ENCODE results near the gene GRIK1.
"Not testable (repeated sequence)": the region's sequence is repeated elsewhere in the genome, so short reads cannot be mapped to it uniquely, and the experiment has no call there.

GRIK1 gene

DNA sequence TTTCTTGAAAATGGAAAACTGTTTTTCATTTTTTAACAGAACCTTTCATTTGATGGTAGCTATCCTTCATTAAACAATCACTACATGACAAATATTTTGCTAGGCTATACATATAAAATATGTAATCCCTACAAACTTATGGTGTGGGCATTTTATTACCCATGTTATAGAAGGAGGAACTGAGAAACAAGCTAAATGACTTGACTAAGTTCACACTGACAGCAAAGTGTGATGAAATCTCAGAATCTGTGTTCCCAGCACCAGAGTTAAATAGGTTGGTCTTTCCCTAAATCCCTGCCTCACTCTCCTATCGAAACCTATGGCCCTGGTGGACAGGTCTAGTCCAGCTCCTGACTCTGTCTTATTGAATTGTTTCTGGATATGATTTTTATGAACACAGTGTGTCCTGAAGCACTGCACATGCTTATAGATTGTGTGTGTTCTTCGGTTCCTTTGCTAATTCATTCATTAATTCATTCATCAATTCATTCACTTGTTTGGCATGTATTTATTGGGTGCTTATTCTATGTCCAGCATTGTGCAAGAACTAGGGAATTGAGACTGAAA is 301.0 kb downstream of the GRIK1 start:
- DNase-seq: no peak

DNA sequence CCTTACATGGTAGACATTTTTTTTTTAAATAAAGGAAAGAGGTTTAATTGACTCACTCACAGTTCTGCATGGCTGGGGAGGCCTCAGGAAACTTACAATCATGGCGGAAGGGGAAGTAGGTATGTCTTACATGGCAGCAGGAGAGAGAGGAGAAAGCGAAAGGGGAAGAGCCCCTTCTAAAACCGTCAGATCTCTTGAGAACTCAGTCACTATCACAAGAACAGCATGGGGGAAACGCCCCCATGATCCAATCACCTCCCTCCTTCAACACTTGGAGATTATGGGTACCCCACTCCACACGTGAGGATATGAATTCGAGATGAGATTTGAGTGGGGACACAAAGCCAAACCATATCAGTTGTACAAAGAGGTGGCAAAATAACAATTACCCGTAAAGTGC is 301.7 kb downstream of the GRIK1 start:
- DNase-seq: no peak

DNA sequence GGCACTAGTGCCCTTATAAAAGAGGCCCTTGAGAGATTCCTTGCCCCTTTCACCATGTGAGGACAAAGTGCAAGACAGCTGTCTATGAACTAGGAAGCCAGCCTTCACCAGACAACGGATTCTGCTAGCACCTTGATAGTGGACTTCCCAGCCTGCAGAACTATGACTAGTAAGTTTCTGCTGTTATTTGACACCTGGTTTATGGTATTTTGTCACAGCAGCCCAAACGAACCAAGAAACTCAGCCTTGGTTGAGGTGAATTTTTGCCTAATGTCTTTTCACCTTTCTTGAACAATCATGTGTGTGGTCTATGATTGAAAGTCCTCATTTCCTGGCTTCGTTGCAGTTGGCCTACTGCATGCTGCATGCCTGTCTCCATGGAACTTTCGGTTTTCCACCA is 302.2 kb downstream of the GRIK1 start:
- DNase-seq: no peak

DNA sequence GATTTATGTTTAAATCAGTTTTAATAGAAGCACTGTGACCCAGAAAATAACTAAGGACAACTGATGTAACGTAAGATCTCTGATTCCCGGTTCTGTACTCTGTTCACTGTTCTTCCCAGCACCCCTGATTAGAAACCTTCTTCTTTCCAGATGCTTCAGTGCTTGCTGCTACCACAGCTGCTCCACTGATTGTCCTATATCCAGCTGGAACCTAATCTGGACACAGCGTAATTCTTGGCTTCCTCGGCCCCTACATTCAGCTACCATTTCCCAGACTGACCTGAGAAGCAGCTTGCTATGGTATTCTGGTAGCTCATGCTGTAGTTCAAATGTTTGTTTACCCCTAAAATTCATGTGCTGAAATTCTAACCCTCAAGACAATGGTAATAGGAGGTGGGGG is 302.7 kb downstream of the GRIK1 start:
- DNase-seq: no peak

DNA sequence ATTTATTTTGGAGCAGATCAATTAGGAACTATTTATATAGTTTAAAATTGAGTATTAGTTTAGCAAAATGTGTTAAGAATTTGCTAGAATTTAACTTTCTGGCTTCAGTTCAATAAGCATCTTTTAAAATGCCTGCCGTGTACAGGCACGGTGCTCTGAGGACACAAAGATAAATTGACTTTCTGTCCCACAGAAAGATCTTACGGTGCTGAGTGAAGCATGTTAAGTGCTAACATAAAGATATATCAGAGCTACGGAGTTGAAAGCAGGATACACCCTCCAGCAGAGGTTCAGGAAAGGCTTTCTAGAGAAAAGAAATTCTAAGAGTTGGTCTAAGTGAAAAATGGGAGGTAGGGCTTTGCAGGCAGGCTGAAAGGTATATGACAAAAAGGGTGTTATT is 305.4 kb downstream of the GRIK1 start:
- no peak for DNase-seq

DNA sequence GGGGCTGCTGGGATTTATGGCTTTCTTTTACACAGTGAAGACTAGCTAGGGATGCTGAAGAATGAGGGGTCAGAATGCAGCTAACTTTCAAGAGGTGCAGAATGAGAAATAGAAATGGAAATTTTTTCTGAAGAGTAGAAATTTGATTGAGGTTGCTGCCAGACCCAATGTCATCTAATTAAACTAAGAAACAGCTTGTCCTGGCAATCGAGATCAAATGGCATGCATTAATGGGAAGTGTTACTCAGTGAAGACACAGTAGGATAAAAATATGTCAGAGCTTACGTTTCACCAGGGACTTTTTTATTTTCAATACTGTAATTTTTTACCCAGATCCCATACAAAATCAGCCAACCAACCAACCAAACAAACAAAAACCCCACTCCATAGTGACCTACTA is 306.0 kb downstream of the GRIK1 start:
- DNase-seq: no peak

DNA sequence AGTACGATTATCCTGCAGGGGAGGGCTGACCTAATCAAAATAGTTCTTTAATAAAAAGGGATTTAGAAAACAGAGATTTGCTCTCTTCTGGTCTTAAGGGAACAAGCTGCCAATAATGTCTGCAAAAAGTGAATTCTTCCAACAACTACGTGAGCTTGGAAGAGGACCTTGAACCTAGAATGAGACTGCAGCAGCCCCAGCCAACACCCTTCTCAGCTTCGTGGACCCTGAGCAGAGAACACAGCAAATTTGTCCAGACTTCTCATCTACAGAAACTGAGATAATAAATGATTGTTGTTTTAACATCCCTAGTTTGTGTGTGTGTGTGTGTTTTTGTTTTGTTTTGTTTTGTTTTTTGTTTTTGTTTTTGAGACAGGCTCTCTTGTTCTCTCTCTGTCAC is 309.4 kb downstream of the GRIK1 start:
- DNase-seq: no peak

DNA sequence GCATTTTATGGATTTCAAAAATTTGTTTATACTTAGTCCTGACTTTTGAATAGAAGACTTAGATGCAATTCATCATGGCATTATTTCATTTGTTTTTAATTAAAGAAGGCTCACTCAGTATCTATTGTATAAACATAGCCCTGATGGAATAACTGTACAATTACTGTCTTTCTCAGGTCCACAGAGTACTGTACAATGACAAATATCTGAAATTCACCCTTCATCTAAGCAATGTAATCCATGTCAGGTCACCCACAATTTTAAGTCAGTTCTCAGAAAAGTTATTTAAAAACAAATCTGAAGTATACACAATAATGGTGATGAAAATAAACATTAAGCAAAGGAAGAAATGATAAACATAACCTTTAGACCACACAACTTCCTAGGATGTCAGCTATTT is 311.9 kb downstream of the GRIK1 start:
- no peak for DNase-seq

DNA sequence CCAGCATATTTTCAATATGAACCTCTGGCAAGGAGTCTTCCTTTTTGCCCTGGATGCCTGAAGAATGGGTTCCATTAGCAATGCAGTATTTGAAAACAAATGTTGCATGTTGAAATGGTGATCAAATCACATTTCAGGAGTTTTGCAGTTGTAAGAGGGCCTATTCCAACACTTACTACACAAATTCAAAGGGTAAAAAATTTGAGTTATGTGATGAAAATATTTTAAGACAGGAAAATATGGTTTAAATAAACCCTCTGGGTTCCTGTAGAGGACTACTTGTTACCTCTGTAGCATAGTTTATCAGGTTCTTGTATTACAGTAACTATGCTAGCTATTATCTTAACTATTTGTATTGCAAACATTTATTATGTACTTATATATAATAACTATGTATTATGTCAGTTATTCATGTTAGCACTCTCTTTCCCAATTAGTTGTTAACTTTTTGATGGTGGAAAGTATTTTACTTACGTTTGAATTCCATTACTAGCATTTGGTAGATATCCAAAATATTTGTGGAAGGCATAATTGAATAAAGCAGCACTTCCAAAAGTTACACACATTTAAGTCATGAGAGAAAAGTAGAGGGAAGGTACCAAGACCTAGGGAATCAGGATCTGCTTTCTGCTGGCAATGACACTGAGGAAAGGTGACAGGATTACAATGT is 312.9 kb downstream of the GRIK1 start:
- no peak for DNase-seq

DNA sequence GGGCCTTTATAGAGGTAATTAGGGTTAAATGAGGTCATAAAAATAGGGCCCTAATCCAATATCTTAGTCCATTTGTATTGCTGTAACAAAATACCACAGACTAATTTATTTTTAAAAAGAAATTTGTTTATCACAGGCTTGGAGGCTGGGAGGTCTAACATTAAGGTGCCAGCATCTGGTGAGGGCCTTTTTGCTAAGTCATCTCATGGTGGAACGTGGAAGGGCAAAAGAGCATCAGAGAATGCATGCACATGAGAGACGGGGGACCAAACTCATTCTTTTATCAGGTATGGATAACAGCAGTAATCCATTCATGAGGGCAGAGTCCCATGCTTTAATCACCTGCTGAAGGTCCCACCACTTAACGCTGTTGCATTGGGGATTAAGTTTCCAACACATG is 313.8 kb downstream of the GRIK1 start:
- DNase-seq: no peak

DNA sequence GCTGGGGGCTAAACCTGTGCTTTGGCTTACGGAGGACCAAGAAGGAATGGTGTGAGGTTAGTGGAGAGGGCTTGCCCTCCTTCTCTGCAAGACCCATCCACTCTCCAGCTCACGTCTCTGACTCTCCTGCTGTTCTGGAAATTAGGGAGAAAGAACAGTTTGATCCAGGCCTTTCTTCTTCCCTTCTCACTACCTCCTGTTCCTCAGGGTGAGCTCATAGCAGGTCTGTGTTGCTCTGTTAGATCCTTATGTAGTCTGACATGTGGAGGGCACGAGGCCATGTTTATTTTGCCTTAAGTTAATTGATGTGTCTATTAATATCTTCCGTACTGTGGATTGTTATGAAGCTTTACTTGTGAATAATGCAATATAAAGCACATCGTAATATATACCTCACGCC is 315.0 kb downstream of the GRIK1 start:
- no peak for DNase-seq

DNA sequence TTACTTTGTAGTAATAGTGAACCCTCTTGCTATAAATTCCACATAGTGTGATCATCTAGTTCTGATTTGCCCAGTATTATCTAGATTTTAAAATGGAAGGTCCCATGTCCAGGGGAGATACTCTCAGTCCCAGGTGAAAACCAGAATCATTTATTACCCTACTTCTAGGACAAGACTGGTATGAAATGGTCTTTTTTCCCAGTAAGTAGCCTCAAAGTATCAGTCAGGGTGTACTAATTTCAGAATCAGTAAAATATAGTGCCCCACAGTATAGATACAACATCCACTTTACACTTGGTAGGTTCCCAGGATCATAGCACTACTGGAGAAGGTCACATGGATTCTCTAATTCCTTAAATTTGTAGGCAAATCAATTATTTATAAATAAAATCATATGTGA is 318.3 kb downstream of the GRIK1 start:
- no peak for DNase-seq

DNA sequence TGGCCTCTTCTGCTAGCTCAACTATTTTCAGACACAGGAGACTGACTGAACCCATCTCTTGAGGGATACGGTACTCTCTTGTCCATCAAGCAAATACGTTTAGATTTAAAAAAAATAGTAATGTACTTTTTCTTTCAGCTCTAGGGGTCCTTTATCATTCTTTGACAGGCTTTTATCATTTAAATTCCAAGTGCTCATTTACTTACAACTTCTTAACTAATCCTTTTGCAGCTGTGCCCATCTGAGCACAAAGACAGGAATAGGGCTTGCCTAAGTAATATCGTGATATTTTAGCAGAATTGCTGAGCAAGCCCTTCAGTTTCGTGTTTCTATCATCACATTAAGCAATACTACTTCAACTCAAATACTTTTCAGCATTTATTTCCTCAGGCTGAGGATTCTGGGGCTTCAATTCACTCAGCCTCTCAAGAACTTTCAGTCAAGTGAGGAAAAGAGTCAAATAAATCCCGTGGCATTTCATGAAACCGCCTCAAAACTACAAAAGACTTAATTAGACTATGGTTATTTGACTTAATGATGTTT is 323.5 kb downstream of the GRIK1 start:
- DNase-seq: no peak

DNA sequence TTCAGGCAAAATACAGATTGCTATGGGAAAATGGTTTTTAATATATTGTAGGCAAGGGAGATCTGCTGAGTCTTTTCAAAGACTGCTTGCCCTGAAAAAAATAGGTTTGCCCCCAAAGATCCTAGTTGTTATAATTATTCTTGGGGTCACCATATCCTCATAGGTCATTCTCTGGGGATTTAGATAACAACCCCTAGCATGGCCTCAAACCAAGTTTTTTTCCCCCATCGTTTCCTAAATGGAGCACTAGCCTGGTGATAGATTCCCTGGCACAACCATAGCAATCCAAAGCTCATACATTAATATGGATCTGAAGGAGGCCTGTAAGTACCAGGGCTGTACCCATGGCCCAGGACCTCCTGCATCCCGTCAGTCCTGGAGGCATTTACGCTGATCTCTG is 325.9 kb downstream of the GRIK1 start:
- no peak for DNase-seq

DNA sequence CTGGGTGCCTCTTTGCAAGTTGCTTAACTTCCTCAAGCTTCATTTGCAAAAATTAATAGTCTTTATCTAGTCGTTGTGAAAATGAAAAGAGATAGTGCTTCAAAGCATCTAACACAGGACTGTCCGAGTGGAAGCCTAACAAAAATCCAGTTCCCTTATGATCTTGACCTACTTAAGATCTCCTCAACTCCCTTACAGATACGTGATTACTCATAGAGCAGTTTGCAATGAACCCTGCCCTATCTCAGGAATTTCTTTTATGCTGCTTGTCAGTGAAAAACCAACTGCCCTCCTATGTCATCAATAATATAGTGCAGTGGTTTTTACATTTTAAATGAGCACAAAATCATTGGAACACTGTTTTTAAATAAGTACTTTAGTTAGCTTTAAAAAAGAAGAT is 326.8 kb downstream of the GRIK1 start:
- DNase-seq: no peak

DNA sequence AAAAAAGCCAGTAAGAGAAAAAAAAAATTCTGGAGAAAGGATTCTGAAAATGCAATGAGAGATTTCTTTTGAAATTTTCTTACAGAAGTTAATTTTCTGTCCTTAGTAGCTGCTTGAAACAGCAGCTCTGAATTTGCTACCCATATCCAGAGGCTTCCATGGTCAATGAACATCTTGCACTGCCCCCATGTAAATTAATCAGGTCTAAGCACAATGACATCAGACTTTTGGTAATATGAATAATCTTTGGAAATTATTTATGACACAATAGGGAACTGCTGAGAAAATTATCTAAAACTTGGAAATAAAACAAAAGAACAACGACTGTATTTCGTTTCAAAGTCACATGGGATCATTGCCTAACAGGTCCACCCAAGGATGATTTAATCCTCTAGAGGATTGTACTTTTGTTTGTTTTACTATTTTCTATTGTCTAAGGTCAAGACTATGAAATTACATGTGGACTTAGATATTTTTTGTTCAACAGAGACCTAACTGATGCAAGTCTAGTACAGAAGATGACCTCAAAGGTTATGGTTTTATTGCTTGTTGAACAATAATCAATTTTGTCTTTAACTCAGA is 328.9 kb downstream of the GRIK1 start:
- no peak for DNase-seq

DNA sequence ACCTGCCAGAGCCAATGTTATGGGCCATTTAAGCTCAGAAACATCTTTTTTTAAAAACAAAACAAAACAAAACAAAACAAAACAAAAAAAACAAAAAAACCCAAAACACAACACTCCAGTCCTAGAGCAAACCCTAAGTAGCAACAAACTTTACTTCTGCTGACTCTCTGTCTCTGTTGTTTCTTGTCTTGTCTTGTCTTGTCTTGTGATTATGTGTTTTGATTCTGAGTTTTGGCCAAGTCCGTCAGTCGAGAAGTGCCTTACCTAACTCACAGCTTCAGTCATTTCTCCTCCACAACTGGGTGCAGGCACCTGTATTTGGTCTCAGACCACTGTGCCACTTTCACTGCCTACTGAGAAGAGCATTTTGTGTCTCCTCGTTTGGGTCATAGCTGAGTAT is 333.2 kb downstream of the GRIK1 start:
- no peak for DNase-seq

DNA sequence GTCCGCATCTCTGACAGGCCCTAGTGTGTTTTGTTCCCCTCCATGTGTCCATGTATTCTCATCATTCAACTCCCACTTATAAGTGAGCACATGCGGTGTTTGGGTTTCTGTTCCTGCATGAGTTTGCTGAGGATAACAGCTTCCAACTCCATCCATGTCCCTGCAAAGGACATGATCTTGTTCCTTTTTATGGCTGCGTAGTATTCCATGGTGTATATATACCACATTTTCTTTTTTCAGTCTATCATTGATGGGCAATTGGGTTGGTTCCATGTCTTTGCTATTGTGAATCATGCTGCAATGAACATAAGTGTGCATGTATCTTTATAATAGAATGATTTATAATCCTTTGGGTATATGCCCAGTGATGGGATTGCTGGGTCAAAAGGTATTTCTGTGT is 334.6 kb downstream of the GRIK1 start:
- DNase-seq: not testable (repeated sequence)

DNA sequence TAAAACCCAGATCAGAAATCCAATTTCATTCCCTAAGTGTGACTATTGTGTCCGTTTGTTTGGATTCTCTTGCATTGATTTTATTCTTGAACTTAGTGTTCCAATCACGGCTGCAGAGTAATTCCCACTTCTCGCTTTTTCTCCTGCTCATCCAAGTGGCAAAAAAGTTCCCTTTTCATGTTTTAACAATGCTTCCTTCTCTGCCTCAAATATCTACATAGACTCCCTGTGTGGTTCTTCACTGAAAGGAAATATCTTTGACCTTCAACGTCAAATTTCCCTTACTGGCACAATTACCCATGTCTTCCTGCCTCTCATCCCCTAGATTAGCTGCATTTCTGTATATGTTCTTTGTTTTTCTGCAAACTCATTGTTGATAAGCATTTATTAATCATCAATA is 335.7 kb downstream of the GRIK1 start:
- no peak for DNase-seq

DNA sequence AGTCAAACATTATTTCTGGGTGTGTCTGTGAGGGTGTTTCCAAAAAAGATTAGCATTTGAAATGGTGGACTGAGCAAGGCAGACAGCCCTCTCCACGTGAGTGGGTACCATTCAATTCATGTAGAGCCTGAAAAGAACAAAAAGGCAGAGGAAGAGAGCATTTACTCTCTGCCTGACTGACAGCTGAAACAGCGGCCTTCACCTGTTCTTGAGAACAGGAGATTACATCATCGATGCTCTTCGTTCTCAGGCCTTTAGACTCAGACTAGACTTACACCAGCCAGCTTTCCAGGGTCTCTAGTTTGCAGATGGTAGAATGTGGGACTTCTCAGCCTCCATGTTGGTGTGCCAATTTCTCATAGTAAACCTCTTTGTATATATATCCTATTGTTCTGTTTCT is 338.7 kb downstream of the GRIK1 start:
- DNase-seq: no peak

DNA sequence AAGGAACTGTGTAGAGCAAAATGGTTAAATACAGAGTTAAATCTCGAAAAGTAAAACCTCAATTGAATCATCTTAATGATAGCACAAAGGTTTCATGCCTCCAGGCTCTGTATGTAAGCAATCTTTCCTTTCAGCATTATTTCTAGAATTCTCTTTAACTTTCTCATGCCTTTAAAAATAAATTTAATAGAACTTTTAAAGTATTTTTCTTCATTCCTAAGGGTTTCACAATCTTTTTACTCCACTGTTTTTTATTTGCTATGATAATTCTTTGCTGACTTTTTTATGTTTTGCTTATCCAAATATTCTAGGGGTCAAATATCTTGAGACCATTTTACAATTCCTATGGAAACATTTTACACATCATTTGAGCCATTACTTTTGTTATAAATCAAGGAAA is 353.1 kb downstream of the GRIK1 start:
- DNase-seq: no peak

DNA sequence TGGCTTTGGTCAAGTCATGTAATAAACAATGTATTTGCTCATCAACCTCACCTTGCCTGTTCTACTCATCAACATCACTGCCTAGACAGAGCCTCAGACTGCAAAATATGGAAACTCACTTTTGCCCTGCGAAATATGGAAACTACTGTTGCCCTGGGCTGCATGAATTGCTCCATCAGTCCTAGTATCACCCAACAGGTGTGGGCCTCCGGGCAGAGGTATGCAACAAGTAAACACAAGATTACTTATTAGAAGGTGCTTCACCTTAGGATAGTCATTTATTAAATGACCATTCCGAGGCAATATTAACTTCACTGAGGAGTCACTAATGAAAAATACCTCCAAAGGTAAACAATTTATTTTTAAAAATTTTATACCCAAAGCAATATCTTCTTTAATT is 354.3 kb downstream of the GRIK1 start:
- DNase-seq: no peak

DNA sequence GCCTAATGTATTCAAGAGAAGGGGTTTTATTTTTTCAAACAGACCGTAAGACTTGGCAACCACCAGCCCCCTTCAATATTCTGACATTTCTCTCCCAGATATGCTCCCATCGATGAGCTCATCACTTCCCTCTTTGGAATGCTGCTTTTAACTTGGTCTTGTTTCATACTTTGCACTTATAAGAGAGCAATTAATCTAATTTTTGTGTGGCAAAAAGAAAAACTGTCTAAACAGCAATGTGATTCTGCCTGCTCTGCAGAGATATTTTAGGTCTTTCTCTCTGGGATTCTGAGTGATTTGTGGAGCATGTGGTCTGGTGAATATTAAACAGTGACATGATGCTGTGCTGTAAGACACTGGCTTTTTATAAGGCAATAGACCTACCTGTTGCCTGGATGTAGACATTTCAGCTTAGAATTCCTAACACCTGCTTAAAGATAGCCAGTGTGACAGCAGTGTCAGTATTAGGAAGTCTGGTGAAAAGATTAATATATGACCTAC is 356.3 kb downstream of the GRIK1 start:
- DNase-seq: no peak

DNA sequence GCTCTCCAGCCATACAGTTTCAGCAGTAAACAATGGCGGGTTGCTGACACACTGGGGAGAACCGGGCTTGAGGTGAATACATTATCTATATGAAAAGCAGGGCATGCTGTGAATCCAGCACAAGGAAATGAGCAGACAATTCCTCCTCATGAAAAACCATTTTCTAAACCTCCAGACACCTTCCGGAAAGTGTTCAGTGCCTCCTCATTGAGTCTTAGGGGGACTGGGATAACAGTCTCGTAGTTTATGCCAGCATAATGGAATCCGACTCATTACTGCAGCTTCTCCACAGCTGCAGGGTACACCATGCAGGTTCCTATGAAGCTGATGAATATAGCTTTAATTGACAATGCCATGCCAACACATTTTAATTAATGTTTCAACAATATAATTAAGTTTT is 356.9 kb downstream of the GRIK1 start:
- DNase-seq: no peak

DNA sequence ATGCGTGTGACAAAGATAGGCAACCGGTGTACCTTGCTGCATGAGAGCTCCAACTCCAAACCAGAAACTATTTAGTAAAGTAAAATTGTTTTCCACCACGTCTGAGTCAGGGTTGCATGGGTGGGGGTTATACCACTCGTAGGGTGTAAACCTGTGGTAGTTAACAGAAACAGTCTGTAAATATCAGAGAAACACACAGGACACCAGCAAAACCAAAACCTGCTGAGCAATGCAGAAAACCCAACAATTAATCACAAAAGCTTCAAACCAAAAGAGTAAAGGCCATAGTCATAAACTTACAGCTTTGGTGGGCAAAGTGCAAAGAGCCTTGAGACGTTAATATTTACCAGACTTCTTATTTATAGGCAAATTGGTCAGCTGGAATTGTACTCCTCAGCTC is 358.4 kb downstream of the GRIK1 start:
- no peak for DNase-seq

Measured in CD4-positive, alpha-beta T cell treated with Interleukin-17A for 4 hours (primary cell).